HCT116 (cell line): ENCODE measurements around the gene AADACL4. TPM values are rescaled to one million over a fixed set of nuclear protein-coding genes. Genes with fewer than 3 reads are reported as not detected.

ENCODE experiments used
- ATAC-seq: fragments of 200-7000 bp; cut with Tn5 transposase; 2 replicates; pipeline ENCODE4 v1.9.1; 2020; ENCODE audit warnings: mild to moderate bottlenecking, moderate library complexity
- BruUV-seq: library from RNA; stranded (reverse); fragments of 400-500 nt; replicated peaks from 2 replicates; lab custom pipeline; 2021; lab: Mats Ljungman, UMichigan
- CTCF ChIA-PET: fragments of 300-600 bp; sonication (Branson Sonifier 250); formaldehyde crosslinking; loops from one replicate; lab custom pipeline; 2021; ENCODE audit warnings: antibody characterized with exemption; lab: Charles Lee
- POLR2A ChIA-PET: fragments of 300-600, 350-600 bp; sonication (Branson Sonifier 250); formaldehyde crosslinking; loops from one replicate; lab custom pipeline; 2021; ENCODE audit warnings: antibody characterized with exemption; lab: Charles Lee
- RAD21 ChIA-PET, 2 experiments: fragments of 300-600 bp; sonication (Branson Sonifier 250); formaldehyde crosslinking; loops; one replicate each; lab custom pipeline; 2023; ENCODE audit warnings: low total read pairs in 2 of 2; ENCODE audit not compliant: uncharacterized antibody in 2 of 2, unreplicated experiment in 2 of 2, low non-redundant PET in 1 of 2; lab: Charles Lee
- DNase-seq: peaks from one replicate; pipeline ENCODE4 v3.0.0-alpha.2; 2010; ENCODE audit warnings: low read depth, low spot score
- H2AFZ ChIP-seq: fragments of 200-600 bp; shearing (Covaris generic), sonication (generic); 2 replicates; pipeline ENCODE4 v1.6.1; 2017; ENCODE audit warnings: low read depth, mixed run types, mixed read lengths, antibody characterized with exemption, low read length; ENCODE audit not compliant: poor library complexity, severe bottlenecking
- H3K27ac ChIP-seq: 2 replicates; pipeline ENCODE4 v1.5.1; 2012; ENCODE audit warnings: low read depth, low read length
- H3K27me3 ChIP-seq: fragments of 200-600 bp; sonication (generic); 2 replicates; pipeline ENCODE4 v1.6.1; 2016; ENCODE audit warnings: mixed run types, low read length, mixed read lengths; ENCODE audit not compliant: insufficient read depth
- H3K36me3 ChIP-seq, 2 experiments: fragments of 200-500 bp in 1 of 2; fragments of 200-600 bp in 1 of 2; sonication (Bioruptor generic) in 1 of 2; sonication (generic) in 1 of 2; 2 replicates each; pipeline versions ENCODE4 v1.5.1 to v1.6.1; 2014 to 2016; ENCODE audit warnings: low read length in 2 of 2, inconsistent platforms in 1 of 2, mixed read lengths in 1 of 2, mixed run types in 1 of 2; ENCODE audit not compliant: insufficient read depth in 2 of 2, control insufficient read depth in 1 of 2
- H3K4me1 ChIP-seq, 2 experiments: fragments of 200-600 bp in 1 of 2; sonication (generic) in 1 of 2; 2 replicates each; pipeline versions ENCODE4 v1.5.1 to v1.6.1; 2012 to 2017; ENCODE audit warnings: low read length in 2 of 2, inconsistent platforms in 1 of 2, mild to moderate bottlenecking in 1 of 2, mixed read lengths in 1 of 2, mixed run types in 1 of 2, moderate library complexity in 1 of 2; ENCODE audit not compliant: insufficient read depth in 2 of 2, control insufficient read depth in 1 of 2
- H3K4me2 ChIP-seq: fragments of 200-600 bp; sonication (generic); 2 replicates; pipeline ENCODE4 v1.6.1; 2017; ENCODE audit warnings: mixed run types, low read length, mixed read lengths
- H3K4me3 ChIP-seq, 2 experiments: fragments of 200-600 bp in 1 of 2; sonication (generic) in 1 of 2; replicated peaks in 1 of 2; 2 replicates each; pipeline ENCODE4 v1.5.1; 2011 to 2016; ENCODE audit warnings: low read length in 2 of 2, control low read depth in 1 of 2, low read depth in 1 of 2, mild to moderate bottlenecking in 1 of 2, mixed read lengths in 1 of 2, mixed run types in 1 of 2
- H3K79me2 ChIP-seq: fragments of 200-600 bp; sonication (generic); 2 replicates; pipeline ENCODE4 v1.6.1; 2017; ENCODE audit warnings: mild to moderate bottlenecking, mixed run types, low read length, moderate library complexity, mixed read lengths; ENCODE audit not compliant: insufficient read depth
- H3K9ac ChIP-seq: fragments of 200-600 bp; sonication (generic); 2 replicates; pipeline ENCODE4 v1.6.1; 2016; ENCODE audit warnings: low read length, mixed read lengths
- H3K9me2 ChIP-seq: fragments of 200-600 bp; sonication (generic), shearing (Covaris generic); 2 replicates; pipeline ENCODE4 v1.6.1; 2017; ENCODE audit warnings: mixed run types, mild to moderate bottlenecking, moderate library complexity; ENCODE audit not compliant: insufficient read depth
- H3K9me3 ChIP-seq, 2 experiments: fragments of 200-500 bp in 1 of 2; fragments of 200-600 bp in 1 of 2; sonication (Bioruptor generic) in 1 of 2; sonication (generic) in 1 of 2; 2 replicates each; pipeline ENCODE4 v1.6.1; 2014 to 2017; ENCODE audit warnings: low read length in 2 of 2, mixed read lengths in 2 of 2, inconsistent platforms in 1 of 2, low read depth in 1 of 2, mild to moderate bottlenecking in 1 of 2, mixed run types in 1 of 2, moderate library complexity in 1 of 2; ENCODE audit not compliant: control insufficient read depth in 1 of 2, insufficient read depth in 1 of 2
- H4K20me1 ChIP-seq: fragments of 200-600 bp; sonication (generic), shearing (Covaris generic); 2 replicates; pipeline ENCODE4 v1.6.1; 2017; ENCODE audit warnings: mixed run types, mild to moderate bottlenecking, moderate library complexity; ENCODE audit not compliant: insufficient read depth
- EZH2 ChIP-seq: fragments of 200-600 bp; sonication (generic); IDR thresholded peaks from 2 replicates; pipeline ENCODE4 v1.6.1; 2017; ENCODE audit warnings: antibody characterized with exemption, mixed run types
- EZH2phosphoT487 ChIP-seq: fragments of 200-600 bp; IDR thresholded peaks from 2 replicates; pipeline ENCODE4 v1.6.1; 2018; ENCODE audit warnings: antibody characterized with exemption, borderline replicate concordance
- FOSL1 ChIP-seq: IDR thresholded peaks from 2 replicates; pipeline ENCODE4 v1.6.1; 2012; ENCODE audit warnings: low read depth
- POLR2A ChIP-seq: IDR thresholded peaks from 2 replicates; pipeline ENCODE4 v1.7.0; 2011; ENCODE audit warnings: borderline replicate concordance; ENCODE audit not compliant: insufficient read depth, insufficient read length; ENCODE audit errors: extremely low read depth
- SIN3A ChIP-seq: IDR thresholded peaks from 2 replicates; pipeline ENCODE4 v1.6.1; 2012; ENCODE audit warnings: low read depth
- TCF7L2 ChIP-seq: IDR thresholded peaks from 2 replicates; pipeline ENCODE4 v1.7.0; 2011; ENCODE audit warnings: borderline replicate concordance, inconsistent platforms; ENCODE audit not compliant: insufficient read depth, insufficient read length; ENCODE audit errors: extremely low read depth
- ZFX ChIP-seq: fragments of 450-650 bp; IDR thresholded peaks from 2 replicates; pipeline ENCODE4 v1.6.1; 2017
- intact Hi-C: fragments of 100-400 bp; cut with micrococcal nuclease; formaldehyde crosslinking; loops from 2 replicates; pipeline ENCODE4 v1.10.0; 2022
- total RNA-seq: library from RNA; stranded (reverse); gene quantifications from one replicate; pipeline ENCODE4 v1.2.1, GENCODE V29; 2021; ENCODE audit not compliant: unreplicated experiment
- TF ChIP-seq, protein P1 (sequence below), 3 experiments: fragments of 200-600 bp in 1 of 3; sonication (generic) in 1 of 3; IDR thresholded peaks in 2 of 3; conservative IDR thresholded peaks in 1 of 3; 2 replicates each; pipeline ENCODE4 v1.5.1; 2012 to 2017; ENCODE audit warnings: low read depth in 2 of 3, low read length in 2 of 3, antibody characterized with exemption in 1 of 3, borderline replicate concordance in 1 of 3, control low read depth in 1 of 3, mild to moderate bottlenecking in 1 of 3, mixed read lengths in 1 of 3, mixed run types in 1 of 3, moderate library complexity in 1 of 3; ENCODE audit not compliant: insufficient read depth in 1 of 3
- TF ChIP-seq, protein P2 (sequence below): IDR thresholded peaks from 2 replicates; pipeline ENCODE4 v1.6.1; 2012
- TF ChIP-seq, protein P3 (sequence below): IDR thresholded peaks from 2 replicates; pipeline ENCODE4 v1.6.1; 2012

Gene AADACL4
- total RNA-seq, 1 experiment from 2014 or later = not detected

DNA sequence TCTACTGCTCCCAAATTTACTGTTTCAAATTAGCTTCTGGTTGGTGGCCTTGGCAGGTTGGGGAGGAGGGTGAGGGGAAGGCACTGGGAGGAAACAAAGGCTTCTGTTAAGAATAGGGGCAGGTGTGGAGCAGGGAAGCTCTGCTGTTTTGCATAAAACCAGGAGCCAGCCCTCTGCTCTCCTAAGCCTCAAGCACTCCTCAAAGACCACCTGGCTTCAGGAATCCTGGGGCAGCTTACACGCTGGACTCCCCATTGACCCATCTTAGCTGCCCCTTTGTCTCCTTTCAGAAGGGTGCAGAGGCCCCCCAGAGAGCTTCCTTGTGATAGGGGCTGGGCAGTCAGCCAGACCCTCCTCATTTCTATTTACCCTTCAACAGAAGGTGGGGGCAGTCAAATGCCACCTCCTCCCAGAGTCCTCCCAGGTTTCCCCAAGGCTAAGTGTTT lies 14.4 kb upstream of the AADACL4 start:
- ChIA-PET CTCF (interaction anchor here (0.7 to 1.0 kb wide), 2 partner anchors 10 to 29 kb away, joined by 3 read pairs; no protein-coding TSS in a partner anchor), POLR2A (no interaction called here), RAD21 (no interaction called here)
- Histone ChIP-seq H3K4me2 (no peak overlapping the region), H3K4me3 (no peak overlapping the region), H3K9ac (no peak overlapping the region), H3K4me1 (no peaks in the 10 kb centered on the region), H3K27ac (no peak overlapping the region), H3K9me2 (no peaks in the 10 kb centered on the region), H3K27me3 (no peaks in the 10 kb centered on the region), H3K9me3 (no peaks in the 10 kb centered on the region), H3K36me3 (no peaks in the 10 kb centered on the region), H3K79me2 (no peaks in the 10 kb centered on the region), H4K20me1 (no peaks in the 10 kb centered on the region), H2AFZ (no peak overlapping the region)
- no TSS peak for BruUV-seq
- intact Hi-C loops = no loop called here
- ATAC-seq (no peak), DNase-seq (no peak)
- no peak for TF ChIP-seq TCF7L2
- TF ChIP-seq, protein P1, sequence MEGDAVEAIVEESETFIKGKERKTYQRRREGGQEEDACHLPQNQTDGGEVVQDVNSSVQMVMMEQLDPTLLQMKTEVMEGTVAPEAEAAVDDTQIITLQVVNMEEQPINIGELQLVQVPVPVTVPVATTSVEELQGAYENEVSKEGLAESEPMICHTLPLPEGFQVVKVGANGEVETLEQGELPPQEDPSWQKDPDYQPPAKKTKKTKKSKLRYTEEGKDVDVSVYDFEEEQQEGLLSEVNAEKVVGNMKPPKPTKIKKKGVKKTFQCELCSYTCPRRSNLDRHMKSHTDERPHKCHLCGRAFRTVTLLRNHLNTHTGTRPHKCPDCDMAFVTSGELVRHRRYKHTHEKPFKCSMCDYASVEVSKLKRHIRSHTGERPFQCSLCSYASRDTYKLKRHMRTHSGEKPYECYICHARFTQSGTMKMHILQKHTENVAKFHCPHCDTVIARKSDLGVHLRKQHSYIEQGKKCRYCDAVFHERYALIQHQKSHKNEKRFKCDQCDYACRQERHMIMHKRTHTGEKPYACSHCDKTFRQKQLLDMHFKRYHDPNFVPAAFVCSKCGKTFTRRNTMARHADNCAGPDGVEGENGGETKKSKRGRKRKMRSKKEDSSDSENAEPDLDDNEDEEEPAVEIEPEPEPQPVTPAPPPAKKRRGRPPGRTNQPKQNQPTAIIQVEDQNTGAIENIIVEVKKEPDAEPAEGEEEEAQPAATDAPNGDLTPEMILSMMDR (IDR thresholded peaks at IDR 0.05 in 2 of 3, conservative IDR thresholded peaks at IDR 0.05 in 1 of 3; ENCODE audit: borderline replicate concordance in 1 of 3, insufficient read depth in 1 of 3, low read depth in 2 of 3, low read length in 2 of 3) = no peak
- no peak for TF ChIP-seq SIN3A
- TF ChIP-seq ZFX = no peak
- no peak for TF ChIP-seq POLR2A
- TF ChIP-seq, protein P2, sequence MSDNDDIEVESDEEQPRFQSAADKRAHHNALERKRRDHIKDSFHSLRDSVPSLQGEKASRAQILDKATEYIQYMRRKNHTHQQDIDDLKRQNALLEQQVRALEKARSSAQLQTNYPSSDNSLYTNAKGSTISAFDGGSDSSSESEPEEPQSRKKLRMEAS = no peak
- no peak for TF ChIP-seq FOSL1
- TF ChIP-seq, protein P3, sequence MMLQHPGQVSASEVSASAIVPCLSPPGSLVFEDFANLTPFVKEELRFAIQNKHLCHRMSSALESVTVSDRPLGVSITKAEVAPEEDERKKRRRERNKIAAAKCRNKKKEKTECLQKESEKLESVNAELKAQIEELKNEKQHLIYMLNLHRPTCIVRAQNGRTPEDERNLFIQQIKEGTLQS = no peak
- TF ChIP-seq EZH2phosphoT487 = no peak
- no peak for TF ChIP-seq EZH2
